ENCODE results near the gene HESX1.

Gene HESX1

DNA sequence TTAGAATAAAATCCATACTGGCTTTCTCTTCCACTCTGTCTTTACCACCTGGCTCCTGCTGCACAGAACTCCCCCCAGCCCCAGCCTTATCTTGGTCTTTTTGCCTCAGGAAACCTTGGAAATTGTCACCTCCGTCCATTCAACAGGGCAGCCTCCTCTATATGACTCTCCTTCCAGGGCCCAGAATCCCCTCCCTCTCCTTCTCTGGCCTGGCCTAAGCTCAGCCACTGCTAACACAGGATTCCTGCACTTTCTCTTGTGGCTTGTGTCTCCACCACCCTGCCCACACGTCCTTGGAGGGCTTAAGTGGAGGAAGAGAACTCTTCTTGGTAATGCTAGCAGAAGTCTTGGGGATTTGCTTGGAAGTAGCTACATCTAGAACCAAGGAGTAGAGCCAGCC is 33.1 kb downstream of the HESX1 start:
- no peak for DNase-seq (ENCODE audit: low read depth)

DNA sequence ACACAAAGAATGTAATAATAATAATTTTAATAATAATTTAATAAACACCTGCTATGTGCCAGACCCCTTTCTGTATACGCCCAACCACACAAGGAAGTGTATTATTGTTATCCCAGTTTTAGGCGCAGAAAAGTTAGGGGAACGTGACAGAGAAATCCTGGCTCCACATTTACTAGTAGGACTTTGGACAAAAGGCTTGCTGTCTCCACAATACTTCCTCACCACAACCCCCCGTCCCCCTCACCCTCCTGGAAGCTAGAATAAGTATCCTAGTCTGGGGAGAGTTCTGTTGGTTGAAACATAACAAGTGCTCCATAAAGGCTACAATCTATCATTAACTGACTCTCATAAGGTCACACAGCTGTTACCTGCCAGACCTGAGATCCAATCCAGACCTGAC is 34.1 kb downstream of the HESX1 start:
- no peak for DNase-seq (ENCODE audit: low read depth)

DNA sequence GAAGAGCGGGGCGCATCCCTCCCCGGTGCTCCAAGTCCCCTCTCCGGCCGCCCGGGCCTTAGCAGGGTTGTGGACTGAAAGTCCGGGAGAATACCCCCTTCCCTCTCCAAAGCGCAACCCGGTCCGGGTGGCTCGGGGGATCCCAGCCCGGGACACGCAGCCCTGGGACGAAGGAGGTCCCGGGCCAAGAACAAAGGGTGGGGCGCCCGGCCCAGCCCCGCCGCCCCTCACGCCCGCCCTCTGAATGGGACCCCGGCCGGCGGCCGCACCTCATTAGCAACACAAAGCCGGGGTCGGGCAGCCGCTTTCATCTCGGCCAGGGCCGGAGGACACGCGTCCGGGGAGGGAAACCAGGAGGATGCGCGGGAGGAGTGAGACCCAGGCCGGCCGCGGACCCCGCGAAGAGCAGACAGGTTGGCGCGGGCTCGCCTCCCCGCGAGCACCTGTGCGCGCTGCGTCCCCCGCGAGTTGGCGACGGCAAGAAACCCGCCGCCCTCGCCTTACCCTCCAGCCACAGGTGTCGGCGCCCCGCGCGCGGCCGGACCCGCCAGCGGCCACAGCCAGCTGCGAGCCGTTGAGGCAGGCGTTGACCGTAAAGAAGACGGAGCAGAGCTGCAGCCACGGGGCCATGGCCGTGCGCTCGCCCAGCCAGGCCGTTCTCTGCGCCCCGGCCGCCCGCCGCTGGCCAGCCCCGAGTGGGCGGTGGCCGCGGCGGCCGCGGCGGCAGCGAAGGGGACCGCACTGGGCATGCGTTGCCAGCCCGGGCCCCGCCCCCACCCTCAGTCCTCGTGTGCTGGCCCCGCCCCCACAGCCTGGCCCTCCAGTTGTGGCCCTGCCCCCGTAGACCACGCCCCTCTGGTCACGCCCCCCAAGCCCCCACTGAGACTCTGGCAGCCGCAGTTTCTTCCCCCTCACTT is 34.9 kb downstream of the HESX1 start, which contains the start of gene IL17RD:
Gene IL17RD (minus strand): TSS at position 697 of the 917 bp plus-strand sequence. CDS start 67 bp downstream, at position 630.
- no peak for DNase-seq (ENCODE audit: low read depth)

DNA sequence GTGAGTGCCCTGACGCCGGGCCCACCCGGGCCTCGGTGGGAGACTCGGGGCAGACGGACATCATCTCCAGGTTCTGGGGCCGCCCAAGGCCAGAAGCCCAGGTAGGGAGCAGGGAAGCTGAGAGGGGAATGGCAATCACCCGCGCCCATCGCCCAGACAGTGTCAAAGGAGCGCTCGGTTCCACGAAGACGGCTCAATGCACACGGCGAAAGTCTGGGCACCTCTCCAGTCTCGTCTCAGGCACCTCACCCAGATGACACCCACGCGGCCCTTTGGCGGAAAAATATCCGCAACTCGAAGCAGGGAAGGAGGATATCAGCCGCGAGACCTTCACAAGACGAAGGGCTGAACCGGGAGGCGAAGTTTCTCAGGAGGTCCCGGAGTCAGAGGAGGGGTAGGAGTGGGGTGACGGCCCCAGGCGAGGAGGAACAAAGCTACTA is 35.5 kb downstream of the HESX1 start:
- DNase-seq (ENCODE audit: low read depth) = no peak

DNA sequence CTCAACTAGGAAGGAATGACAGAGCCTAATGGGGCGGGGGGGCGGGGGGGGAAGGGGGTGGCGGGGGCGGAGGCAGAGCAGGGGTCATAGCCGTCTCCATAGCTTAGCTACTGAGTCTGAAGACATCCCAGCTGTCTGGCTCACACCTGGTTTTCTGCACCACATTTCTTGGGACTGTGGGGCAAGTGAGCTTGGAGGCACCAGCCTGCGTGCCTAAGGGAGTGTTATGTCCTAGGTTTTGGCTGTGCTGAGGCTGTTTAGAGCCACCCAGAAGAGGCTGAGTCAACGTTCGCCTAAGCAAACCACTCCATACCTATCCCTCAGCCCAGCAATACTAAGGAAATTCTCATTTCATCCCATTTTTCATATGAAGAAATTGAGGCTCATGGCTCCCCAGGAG is 36.0 kb downstream of the HESX1 start:
- DNase-seq (ENCODE audit: low read depth) = no peak

DNA sequence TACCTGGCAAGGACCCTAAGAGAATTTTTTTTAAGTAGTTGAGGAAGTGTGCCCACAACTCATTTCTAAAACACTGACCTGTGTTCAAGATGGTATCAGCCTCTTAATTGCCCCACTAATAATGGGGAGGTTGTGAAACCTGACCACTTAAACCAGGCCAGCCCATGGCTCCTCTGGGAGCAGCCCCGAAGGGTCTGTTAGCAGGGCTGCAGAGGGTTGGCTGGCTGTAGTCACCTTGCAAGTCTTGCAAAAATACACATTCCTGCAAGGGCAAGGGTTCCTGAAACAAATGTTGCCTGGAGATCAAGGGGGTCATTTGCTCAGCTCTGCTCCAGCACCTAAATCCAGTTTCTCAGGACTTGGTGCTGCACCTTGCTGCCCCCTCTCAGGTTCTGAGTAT is 37.9 kb downstream of the HESX1 start:
- no peak for DNase-seq (ENCODE audit: low read depth)

DNA sequence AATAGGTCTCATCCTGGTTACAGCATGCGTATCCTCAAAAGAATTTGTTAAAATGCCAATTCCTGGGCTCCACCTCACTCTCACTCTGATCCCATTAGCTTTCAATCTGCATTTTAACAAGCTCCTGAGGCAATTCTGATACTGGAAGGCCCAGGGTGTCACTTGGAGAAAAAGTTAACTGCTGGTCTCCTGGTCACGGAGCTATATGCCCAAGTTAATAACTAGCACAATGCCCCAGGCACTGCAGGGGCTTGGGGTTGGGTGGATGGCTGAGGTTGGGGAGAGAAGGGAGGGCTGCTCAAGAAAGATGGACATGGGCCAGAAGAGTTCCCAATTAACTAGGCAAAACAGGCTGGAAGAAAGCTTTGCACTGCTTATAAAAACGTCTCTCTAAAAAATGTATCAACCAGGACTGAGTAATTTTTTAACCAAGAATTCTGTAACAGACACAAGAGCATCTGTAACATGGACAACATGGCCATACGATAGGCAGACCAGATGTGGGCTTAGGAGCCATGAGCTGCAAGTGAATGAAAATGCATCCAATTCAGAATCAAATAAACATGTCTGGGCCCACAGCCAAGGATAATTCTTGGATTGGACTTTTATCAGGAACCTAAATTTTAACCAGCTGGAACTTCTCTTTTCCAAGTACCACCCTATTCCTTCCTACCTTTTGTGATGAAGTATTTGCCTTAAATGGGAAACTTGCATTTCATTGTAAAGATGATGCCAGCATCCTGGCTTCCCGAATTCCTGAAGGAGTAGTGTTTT is 38.8 kb downstream of the HESX1 start:
- DNase-seq (ENCODE audit: low read depth) = no peak

DNA sequence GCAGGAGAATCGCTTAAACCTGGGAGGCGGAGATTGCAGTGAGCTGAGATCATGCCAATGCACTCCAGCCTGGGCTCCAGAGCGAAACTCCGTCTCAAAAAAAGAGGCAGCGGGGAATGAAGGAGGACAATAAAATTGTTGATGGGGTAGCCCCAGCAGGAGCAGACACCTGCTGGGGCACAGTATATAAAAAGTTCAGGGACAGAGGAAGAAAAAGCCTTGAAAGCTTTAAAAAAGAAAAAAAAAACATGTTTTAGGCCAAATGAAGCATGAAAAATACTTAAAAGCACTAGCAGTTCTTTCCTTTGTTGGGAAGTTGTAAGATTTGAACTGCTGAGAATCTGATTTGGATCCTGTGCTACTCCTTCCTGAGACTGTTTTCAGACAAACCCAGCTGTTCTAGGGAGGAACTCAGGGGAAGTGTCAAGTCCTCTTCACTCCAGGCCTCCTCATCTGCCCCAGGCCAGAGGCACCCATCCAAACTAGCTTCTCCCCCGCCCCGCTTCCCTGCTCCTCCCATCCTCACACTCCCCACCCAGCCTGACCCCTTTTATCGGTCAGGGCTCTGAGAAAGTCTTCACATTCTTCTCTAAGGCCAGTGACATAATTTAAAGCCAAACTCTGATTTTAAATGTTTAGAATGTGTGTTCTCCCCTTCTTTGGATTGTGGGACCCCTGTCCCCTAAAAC is 39.6 kb downstream of the HESX1 start:
- no peak for DNase-seq (ENCODE audit: low read depth)

DNA sequence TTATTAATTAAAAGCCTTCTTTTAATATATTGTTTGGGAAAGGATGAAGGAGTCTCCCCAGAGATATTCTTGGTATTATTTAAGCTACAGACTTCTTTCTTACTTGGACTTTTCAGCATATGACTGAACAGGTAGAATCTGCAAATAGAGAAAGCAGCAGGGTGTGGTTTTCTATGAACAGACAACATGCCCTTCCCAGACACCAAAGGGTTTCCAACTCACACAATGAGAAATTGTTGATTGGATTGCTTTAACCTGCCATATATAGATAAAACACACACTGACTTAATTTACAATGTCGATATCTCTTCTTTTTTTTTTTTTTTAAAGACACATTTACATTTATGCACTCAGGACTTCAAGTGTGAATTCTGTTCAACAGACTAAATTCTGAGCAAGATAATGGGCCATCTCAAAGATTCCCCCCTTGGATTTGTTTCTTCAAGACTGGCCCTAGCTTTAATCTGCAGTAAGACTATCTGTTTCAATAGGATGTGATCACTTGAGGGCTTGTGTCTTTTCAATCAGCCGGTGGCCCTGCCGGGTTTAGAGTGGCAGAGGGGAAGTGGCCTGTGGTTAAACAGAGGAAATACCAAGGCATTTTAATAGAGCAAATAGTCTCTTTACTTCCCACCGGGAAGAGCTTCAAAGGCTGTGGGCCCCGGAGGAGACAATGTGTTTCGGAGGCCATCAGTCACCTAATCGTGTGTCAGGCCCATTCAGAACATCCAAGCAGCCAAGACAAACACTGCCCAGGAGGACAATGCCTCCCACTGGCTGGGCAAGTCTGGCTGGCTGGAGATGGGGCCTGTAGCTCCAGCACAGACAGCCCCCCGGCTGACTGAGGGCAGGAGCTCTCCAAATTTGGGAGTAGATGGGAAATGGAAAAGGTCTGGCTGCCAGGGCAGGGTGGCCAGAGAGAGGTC is 40.7 kb downstream of the HESX1 start:
- no peak for DNase-seq (ENCODE audit: low read depth)

DNA sequence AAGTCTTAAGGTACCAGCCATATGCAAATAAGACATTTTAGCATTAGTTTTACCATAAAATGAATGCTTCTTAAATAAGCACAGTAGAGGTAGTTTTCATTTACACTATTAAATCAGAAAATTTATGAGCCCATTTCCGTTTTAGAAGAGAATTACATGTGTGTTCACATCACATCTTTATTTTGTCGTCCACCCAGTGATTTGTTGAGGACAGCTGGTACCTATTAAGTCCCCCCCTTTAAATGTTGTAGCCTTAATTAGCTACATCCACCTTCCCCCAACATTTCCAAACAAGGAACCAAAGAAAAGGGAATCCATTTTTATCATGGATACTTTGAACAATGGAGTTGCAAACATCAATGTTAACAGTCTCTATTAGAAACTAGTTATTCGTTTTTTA is 41.5 kb downstream of the HESX1 start:
- no peak for DNase-seq (ENCODE audit: low read depth)

DNA sequence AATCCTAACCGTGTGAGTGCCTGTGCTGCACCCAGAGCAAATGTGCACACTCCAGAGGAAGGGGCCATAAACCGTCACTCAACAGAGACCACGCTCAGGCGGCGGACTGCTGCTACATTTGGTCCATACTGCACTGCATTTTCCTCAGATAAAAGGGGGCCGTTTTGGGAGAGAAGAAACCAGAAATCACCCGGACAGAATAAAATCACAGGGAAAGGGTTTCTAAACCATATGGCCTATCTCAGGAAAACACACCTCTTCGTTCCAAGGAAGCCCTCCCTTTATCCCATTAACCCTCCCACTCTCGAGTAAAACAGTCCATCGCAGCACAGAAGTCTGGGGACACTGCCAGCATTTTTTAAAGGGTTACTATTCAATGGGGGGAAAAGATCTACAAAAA is 42.2 kb downstream of the HESX1 start:
- DNase-seq (ENCODE audit: low read depth) = no peak

DNA sequence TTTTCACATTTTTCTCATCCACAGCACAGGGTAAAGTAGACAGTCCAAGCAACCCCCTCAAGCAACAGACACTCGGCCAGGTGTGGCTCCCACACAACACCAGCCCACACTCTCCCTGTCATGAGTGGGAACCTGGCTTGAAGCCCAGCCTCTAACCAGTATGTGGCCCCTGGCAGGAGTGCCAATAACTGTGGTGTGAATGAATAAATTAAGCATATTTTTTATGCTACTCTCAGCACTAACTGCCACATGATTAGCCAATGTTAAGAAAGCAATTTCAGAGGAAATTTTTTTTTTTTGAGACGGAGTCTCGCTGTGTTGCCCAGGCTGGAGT is 44.5 kb downstream of the HESX1 start:
- no peak for DNase-seq (ENCODE audit: low read depth)

DNA sequence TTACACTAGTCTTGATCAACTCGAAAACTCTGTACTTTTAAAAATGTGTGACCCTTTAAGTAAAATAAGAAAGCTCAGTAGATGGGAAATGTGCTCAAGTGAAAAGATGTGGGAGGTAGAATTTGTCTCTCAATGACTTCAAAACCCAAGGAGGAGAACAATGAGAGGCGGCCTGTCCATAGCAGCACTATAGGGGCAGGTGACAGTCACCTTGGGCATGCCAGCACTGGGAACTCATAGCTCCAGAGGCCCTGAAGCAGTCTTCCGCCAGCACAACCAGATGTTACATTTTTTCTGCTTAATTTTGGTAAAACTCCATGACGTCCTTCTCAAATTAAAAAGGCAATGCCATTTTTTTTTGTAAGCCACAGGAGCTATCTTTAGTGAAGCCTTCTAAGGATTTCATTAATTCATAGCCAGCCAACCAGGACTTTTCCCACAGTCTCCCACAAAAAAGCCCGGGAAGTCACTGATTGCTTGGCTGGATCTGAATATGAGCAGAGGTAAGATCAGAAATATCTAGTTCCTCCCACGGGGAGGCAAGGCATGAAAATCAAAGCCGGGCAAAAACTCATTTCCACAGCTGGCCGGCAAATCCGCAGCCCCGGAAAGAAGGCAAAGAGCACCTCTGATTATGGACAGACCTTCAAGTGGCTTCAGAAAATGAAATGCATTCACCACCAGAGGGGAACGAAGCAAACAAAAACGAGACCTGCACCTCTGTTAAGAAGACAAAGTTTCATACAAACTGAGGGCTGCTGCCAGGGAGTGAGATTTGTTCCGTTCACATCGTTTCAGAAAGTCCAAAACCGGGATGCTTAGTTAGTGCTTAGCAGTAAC is 45.1 kb downstream of the HESX1 start:
- DNase-seq (ENCODE audit: low read depth) = no peak

DNA sequence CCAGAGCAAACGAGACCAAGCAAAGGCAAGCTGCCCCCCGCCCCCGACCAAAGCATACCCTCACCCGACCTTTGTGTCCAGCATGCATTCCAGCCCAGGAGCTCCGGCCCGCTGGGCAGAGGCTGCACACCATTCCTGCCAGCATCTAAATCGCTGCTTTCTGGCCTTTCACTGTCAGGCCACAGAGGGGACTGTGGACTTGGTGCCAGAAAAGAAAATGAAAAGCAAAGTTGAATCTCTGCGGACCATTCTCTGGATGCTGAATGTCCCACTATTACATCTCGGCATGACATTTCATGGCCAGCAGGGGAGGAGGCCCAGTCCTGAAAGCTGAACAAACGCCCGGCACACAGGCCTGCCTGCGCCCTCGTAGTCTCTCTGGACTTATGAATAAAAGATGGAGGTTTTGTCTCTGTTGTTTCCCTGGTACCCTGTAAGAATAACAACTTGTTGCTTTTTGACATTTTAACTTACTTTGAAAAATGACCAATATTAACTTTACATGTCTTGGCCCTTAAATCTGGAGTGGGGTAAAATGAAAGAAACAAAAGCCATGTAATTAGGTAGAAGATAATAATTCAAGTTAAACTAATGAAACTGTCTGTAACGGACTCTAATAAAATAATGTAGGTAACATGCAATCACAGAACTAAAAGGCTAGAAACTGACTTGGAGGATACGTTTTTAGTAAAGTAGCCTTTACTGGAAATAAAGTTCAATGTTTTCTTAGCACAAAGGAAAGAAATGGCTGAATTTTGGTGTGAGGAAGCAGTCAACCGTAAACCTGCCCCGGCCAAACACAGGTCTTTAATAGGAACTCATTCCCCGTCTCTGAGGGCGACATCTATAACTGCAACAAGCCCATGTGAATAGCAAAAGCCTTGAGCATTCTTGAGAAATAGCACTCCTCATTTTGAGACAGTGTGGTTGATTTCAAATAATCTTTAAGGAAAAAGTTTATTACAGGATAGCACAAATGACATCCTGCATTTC is 47.3 kb downstream of the HESX1 start:
- DNase-seq (ENCODE audit: low read depth) = no peak

DNA sequence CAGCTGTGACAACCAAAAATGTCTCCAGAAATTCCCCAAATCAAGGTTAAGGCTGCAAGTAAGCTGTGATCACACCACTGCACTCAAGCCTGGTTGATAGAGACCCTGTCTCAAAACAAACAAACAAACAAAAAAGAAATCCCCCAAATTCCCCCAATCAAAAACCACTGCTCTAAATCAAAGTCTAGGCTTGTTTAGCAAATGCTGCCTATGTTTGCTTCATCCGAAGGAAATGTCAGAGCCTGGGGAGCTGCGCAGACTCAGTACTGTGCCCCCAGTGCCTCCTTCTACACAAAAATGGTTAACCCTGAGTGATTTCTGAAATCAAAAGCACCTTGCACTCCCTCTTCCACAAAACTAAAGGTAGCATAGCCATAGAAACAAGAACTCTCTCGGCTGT is 48.0 kb downstream of the HESX1 start:
- DNase-seq (ENCODE audit: low read depth) = no peak

DNA sequence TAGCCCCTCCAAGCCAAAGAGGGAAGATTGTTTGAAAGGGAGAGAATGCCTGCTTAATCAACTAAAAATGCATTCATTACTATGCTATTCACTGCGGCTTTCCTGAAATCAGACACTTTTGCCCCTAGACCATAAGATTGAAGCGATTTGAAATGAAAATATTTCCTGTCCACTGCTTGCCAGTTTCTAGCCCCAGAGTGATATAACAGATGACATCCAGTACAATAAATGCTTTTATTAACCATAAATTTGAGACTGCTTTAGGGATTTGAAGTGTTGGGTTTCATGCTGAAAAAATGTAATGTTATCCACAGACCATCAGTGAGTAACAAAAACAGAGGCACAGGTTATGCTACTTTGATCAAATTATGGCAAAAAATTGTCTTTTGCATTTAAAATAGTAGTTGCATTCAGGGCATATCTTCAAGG is 48.7 kb downstream of the HESX1 start:
- no peak for DNase-seq (ENCODE audit: low read depth)

DNA sequence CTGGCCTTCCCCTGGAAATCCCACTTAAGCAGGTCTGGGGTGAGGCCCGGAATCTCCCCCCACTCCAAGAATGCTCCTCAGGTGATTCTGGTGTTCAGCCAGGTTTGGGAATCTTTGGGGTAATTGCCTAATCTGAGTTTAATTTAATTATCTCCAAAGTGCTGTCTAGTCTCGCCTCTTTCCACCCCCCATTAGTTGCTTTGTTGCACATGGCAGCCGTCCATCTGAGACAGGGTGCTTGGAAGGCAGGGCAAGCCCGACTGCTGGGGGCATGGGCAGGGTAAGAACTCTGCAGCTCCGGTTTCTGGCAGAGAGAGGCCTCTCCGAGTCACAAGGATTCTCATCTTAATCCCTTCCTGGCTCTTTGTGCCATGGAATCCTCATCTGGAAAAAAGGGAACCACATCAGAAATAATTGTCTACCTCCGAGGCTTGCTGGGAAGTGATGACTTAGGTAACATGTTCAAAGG is 49.6 kb downstream of the HESX1 start:
- no peak for DNase-seq (ENCODE audit: low read depth)

Data from activated gamma-delta T cell treated with anti-CD3 and anti-CD28 coated beads, Interleukin-2, amount 50 U/mL, for 16 hours (primary cell).